Prostate gland (tissue), 2 donors: ENCODE results near the gene CBX2. TPM values are rescaled to one million over a fixed set of nuclear protein-coding genes. Genes with fewer than 3 reads are reported as not detected.

Source experiments
- DNase-seq: peaks from one replicate; pipeline ENCODE4 v3.0.0-alpha.2; 2019; ENCODE audit warnings: low spot score
- H3K27ac ChIP-seq, 2 donors: fragments of 200-600 bp; sonication (generic); 2 replicates each; pipeline ENCODE4 v1.5.1; 2017 to 2019
- H3K27me3 ChIP-seq: fragments of 200-600 bp; sonication (generic); replicated peaks from 2 replicates; pipeline ENCODE4 v1.5.1; 2019; ENCODE audit not compliant: insufficient read depth
- H3K36me3 ChIP-seq, 2 donors: fragments of 200-600 bp; sonication (generic); 1 replicate in 1 of 2; 2 replicates in 1 of 2; pipeline versions ENCODE4 v1.5.1 to v1.8.1; 2017 to 2019
- H3K4me1 ChIP-seq: fragments of 200-600 bp; sonication (generic); replicated peaks from 2 replicates; pipeline ENCODE4 v1.5.1; 2019
- H3K4me3 ChIP-seq, 2 donors: fragments of 200-600 bp; sonication (generic); 2 replicates each; pipeline ENCODE4 v1.5.1; 2017 to 2019
- H3K9me3 ChIP-seq: fragments of 200-600 bp; sonication (generic); 2 replicates; pipeline ENCODE4 v1.5.1; 2017
- CTCF ChIP-seq, 4 experiments: fragments of 200-600 bp in 2 of 4; fragments of 450-650 bp in 2 of 4; sonication (generic) in 2 of 4; IDR thresholded peaks; 1 replicate in 3 of 4; 2 replicates in 1 of 4; pipeline ENCODE4 v1.5.1; 2016 to 2019; ENCODE audit warnings: antibody characterized with exemption in 4 of 4, mild to moderate bottlenecking in 2 of 4, moderate library complexity in 2 of 4
- POLR2A ChIP-seq: fragments of 450-650 bp; IDR thresholded peaks from one replicate; pipeline ENCODE4 v1.6.1; 2016; ENCODE audit warnings: antibody characterized with exemption, mild to moderate bottlenecking
- POLR2AphosphoS5 ChIP-seq: sonication (generic); formaldehyde crosslinking; IDR thresholded peaks from one replicate; pipeline ENCODE4 v1.6.1; 2017; ENCODE audit warnings: antibody characterized with exemption
- WGBS: methylation state at CpG from one replicate; pipeline ENCODE4 v1.1.5; 2018; 5-methylcytosine and 5-hydroxymethylcytosine counted together
- intact Hi-C: fragments of 100-400 bp; cut with DNase I; formaldehyde crosslinking; loops from one replicate; pipeline ENCODE4 v1.14.2; 2022
- total RNA-seq, 2 donors: library from RNA; depleted of rRNA; stranded (reverse); fragments of >200 nt; gene quantifications; one replicate each; pipeline ENCODE4 v1.1.0, GENCODE V29; 2016

Gene CBX2
- total RNA-seq, 2 donors from 2014 or later, result 2.0 to 17.0 TPM

DNA sequence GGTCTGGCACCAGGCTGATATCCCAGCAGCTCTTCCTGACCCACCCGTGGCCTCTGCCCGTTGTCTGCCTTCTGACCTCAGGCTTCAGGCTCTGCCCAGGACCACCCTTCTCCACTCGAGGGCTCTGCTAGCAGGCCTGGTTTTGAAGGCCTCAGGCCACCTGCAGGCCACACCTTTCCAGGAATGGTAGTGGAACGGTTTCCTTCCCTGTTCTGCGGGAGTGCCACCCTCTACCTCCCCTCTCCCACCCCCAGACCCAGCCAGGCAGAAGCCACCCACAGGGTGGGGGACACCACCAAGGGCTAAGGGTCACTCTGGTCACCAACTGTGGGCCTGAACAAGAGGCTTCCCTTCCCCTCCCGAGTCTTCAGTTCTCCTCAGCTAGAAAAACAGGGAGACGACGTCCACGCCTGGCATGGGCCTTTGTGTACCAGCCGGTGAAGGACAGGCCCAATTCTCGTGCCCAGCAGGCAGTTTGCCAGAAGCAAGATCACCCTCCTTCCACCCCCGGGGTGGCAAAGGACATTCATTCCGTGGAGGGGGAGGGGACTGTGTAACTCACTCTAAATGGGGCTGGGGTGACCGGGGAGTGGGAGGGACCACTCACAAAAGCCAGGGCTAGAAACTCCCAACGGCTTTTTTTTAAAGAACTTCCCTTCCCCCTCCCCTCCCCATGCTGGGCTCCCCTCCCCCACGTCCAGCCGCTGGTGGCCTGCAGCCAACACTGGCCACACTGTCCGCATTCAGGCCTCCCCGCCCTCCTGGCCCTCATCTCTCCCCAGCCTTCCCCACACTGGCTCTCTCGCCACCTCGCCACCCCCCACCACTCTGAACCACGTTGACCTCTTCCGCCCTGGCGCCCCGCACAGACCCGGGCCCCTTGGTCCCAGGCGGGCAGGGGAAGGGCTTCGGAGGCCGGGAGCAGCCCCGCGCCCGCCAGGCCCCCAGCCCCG lies 53.6 kb downstream of the CBX2 start:
- WGBS, result 39% methylated on average over 33 of the region's 33 CpGs
- Histone ChIP-seq H3K27me3 (no peaks in the 10 kb centered on the region), H3K4me1 (peaks cover 38% of the 10 kb centered on the region), H3K27ac (peak overlapping the region; percentile 80 to 88), H3K36me3 (peaks cover 0 to 10% of the 10 kb centered on the region in 2 donors), H3K9me3 (no peaks in the 10 kb centered on the region), H3K4me3 (peak overlapping the region in 1 of 2 donors; percentile 11)
- intact Hi-C loops, result no loop called here
- peak; percentile 73 for DNase-seq
- TF ChIP-seq POLR2AphosphoS5, result peak; percentile 49
- TF ChIP-seq CTCF (IDR thresholded peaks at IDR 0.05), result peak in 1 of 4 experiments; percentile 6
- no peak for TF ChIP-seq POLR2A

- H3K4me3 ChIP-seq, result peak overlapping the region in 1 of 2 donors; percentile 11
- no peak for TF ChIP-seq POLR2A
- TF ChIP-seq POLR2AphosphoS5, result no peak
- no peak for TF ChIP-seq CTCF (IDR thresholded peaks at IDR 0.05)
- DNase-seq, result no peak
- 36% methylated on average over 59 of the region's 72 CpGs for WGBS
- intact Hi-C loops, result no loop called here
- H3K27me3 ChIP-seq, result no peaks in the 10 kb centered on the region
- peak overlapping the region; percentile 80 to 88 for H3K27ac ChIP-seq
- peaks cover 0 to 10% of the 10 kb centered on the region in 2 donors for H3K36me3 ChIP-seq
- H3K9me3 ChIP-seq, result no peaks in the 10 kb centered on the region
- H3K4me1 ChIP-seq, result peaks cover 38% of the 10 kb centered on the region
Measured at GRCh38 chr17:79832218-79833109, 54.5 kb downstream of the CBX2 start.

DNA sequence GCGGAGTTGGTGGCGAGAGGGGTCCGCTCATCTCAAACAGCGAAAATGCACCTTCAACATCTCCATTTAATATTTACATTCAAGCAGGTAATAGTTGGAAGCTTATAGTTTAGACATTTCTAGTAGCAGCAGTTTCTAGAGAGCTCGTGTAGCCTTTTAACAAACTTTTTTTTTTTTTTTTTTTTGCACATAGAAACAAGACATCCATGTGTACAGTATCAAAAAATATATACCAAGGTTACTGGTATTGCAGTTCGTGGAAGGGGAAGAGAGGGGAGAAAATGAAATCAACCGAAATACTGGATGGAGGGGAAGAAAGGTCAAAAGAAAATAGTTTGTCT lies 55.1 kb downstream of the CBX2 start:
- intact Hi-C loops, result no loop called here
- 89% methylated on average over 7 of the region's 7 CpGs for WGBS
- Histone ChIP-seq H3K4me1 (peaks cover 38% of the 10 kb centered on the region), H3K4me3 (peak overlapping the region in 1 of 2 donors; percentile 11), H3K27ac (peak overlapping the region; percentile 80 to 88), H3K9me3 (no peaks in the 10 kb centered on the region), H3K36me3 (peaks cover 0 to 10% of the 10 kb centered on the region in 2 donors), H3K27me3 (no peaks in the 10 kb centered on the region)
- DNase-seq, result no peak
- no peak for TF ChIP-seq POLR2A
- TF ChIP-seq CTCF (IDR thresholded peaks at IDR 0.05), result no peak
- TF ChIP-seq POLR2AphosphoS5, result no peak

DNA sequence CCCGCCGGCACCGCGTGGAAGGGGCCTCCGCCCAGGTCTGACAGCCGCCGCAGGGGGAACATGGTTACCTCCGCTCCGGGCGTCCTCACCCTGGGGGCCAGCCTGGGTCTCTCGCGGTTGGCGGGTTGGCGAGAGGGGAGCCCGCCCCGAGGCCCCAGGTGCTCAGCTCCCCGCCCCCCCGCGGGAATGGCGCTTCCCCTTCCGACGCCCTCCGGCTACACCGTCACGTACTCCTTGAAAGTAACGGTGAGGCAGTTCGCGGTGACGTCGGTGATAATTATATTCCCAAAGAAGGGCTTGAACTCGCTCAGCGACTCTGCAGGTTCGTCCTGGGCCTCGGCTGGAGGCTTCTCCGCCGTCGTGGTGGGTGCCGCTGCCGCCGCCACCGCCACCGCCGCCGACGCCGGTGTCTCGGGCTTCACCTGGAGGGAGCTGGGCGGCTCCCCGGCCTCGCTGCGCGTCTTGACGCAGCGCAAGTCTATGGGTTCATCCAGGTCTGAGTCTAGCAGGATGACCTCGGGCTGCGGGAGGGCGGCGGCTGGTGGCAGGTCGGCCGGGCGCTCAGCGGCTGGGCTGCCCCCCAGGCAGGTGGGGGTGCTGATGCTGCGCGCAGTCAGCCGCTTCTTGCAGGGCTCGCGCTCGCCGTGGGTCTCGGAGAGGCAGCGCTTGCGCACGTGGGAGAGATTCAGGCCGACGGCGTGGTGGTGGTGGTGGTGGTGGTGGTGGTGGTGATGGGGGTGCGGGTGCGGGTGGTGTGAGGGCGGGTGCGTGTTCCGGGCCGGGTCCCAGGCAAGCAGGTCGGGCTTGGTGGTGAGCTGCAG lies 56.0 kb downstream of the CBX2 start:
- peaks cover 0 to 10% of the 10 kb centered on the region in 2 donors for H3K36me3 ChIP-seq
- no peaks in the 10 kb centered on the region for H3K27me3 ChIP-seq
- TF ChIP-seq POLR2AphosphoS5 (no peak), POLR2A (no peak), CTCF (IDR thresholded peaks at IDR 0.05) (no peak)
- no peak for DNase-seq
- intact Hi-C loops, result no loop called here
- H3K27ac ChIP-seq, result peak overlapping the region in 1 of 2 donors; percentile 88
- 88% methylated on average over 82 of the region's 83 CpGs for WGBS
- H3K9me3 ChIP-seq, result no peaks in the 10 kb centered on the region
- H3K4me1 ChIP-seq, result peaks cover 34% of the 10 kb centered on the region
- H3K4me3 ChIP-seq, result no peak overlapping the region
